H1 (cell line): ENCODE measurements around the gene TGM1. TPM values are rescaled to one million over a fixed set of nuclear protein-coding genes. Genes with fewer than 3 reads are reported as not detected.

Experiments
- CTCF ChIA-PET: fragments of 300-600 bp; sonication (Branson Sonifier 250); formaldehyde crosslinking; loops from one replicate; lab custom pipeline; 2021; ENCODE audit not compliant: partially characterized antibody; lab: Charles Lee
- POLR2A ChIA-PET: fragments of 300-600 bp; sonication (Branson Sonifier 250); formaldehyde crosslinking; loops from one replicate; lab custom pipeline; 2021; ENCODE audit warnings: inconsistent platforms; ENCODE audit not compliant: partially characterized antibody; lab: Charles Lee
- DNase-seq, 2 experiments: peaks; one replicate each; pipeline versions ENCODE4 v3.0.0 to v3.0.0-alpha.2; 2010 to 2022; ENCODE audit warnings: low spot score in 2 of 2, low read depth in 1 of 2, mixed read lengths in 1 of 2
- FAIRE-seq: peaks from 2 replicates; lab custom pipeline; 2011; peaks lifted over from hg19 to GRCh38; lab: Jason Lieb, UNC
- H2AFZ ChIP-seq: 2 replicates; pipeline ENCODE4 v1.8.1; 2012; ENCODE audit warnings: low read length, inconsistent platforms
- H2AK5ac ChIP-seq: 2 replicates; pipeline ENCODE4 v1.6.1; 2013; ENCODE audit warnings: low read depth, low read length
- H2BK120ac ChIP-seq: replicated peaks from 2 replicates; pipeline ENCODE3; 2013; ENCODE audit warnings: low read depth, low read length, inconsistent platforms
- H2BK12ac ChIP-seq: 2 replicates; pipeline ENCODE4 v1.6.1; 2013; ENCODE audit warnings: low read depth, low read length
- H2BK15ac ChIP-seq: 2 replicates; pipeline ENCODE4 v1.6.1; 2013; ENCODE audit warnings: low read length
- H2BK20ac ChIP-seq: 2 replicates; pipeline ENCODE4 v1.6.1; 2013; ENCODE audit warnings: low read length
- H2BK5ac ChIP-seq: 2 replicates; pipeline ENCODE4 v1.6.1; 2013; ENCODE audit warnings: low read depth, low read length
- H3K14ac ChIP-seq: 2 replicates; pipeline ENCODE4 v1.6.1; 2013; ENCODE audit warnings: inconsistent platforms; ENCODE audit not compliant: insufficient read length
- H3K18ac ChIP-seq: 2 replicates; pipeline ENCODE4 v1.6.1; 2013; ENCODE audit warnings: low read length; ENCODE audit errors: extremely low read depth
- H3K23ac ChIP-seq: 2 replicates; pipeline ENCODE4 v1.6.1; 2013; ENCODE audit warnings: inconsistent platforms; ENCODE audit not compliant: insufficient read length
- H3K23me2 ChIP-seq: 2 replicates; pipeline ENCODE4 v1.6.1; 2013; ENCODE audit warnings: low read depth, low read length
- H3K27ac ChIP-seq: 2 replicates; pipeline ENCODE4 v1.6.1; 2011; ENCODE audit warnings: low read depth, low read length, inconsistent platforms
- H3K27me3 ChIP-seq, 4 experiments: replicated peaks in 1 of 4; 1 replicate in 1 of 4; 2 replicates in 3 of 4; pipeline versions ENCODE4 v1.6.1 to v1.8.1; 2011 to 2013; ENCODE audit warnings: low read length in 3 of 4, mild to moderate bottlenecking in 3 of 4, inconsistent platforms in 2 of 4, mixed read lengths in 2 of 4, moderate library complexity in 1 of 4; ENCODE audit not compliant: control insufficient read depth in 3 of 4, insufficient read depth in 3 of 4; ENCODE audit errors: extremely low read depth in 1 of 4
- H3K36me3 ChIP-seq, 4 experiments: 2 replicates each; pipeline versions ENCODE4 v1.6.1 to v1.8.1; 2011 to 2013; ENCODE audit warnings: mild to moderate bottlenecking in 4 of 4, low read length in 3 of 4, moderate library complexity in 2 of 4, control low read depth in 1 of 4, inconsistent platforms in 1 of 4; ENCODE audit not compliant: insufficient read depth in 4 of 4, control insufficient read depth in 2 of 4
- H3K4ac ChIP-seq: replicated peaks from 2 replicates; pipeline ENCODE3; 2013; ENCODE audit warnings: low read length, low read depth, mixed read lengths, inconsistent platforms; ENCODE audit not compliant: insufficient read length
- H3K4me1 ChIP-seq, 4 experiments: replicated peaks in 1 of 4; 1 replicate in 1 of 4; 2 replicates in 3 of 4; pipeline versions ENCODE4 v1.6.1 to v1.8.1; 2011 to 2013; ENCODE audit warnings: low read length in 3 of 4, inconsistent platforms in 2 of 4, mixed read lengths in 1 of 4; ENCODE audit not compliant: insufficient read depth in 4 of 4, control insufficient read depth in 3 of 4
- H3K4me2 ChIP-seq, 2 experiments: 2 replicates each; pipeline versions ENCODE4 v1.6.1 to v1.8.1; 2011 to 2013; ENCODE audit warnings: low read depth in 2 of 2, low read length in 2 of 2, control low read depth in 1 of 2, inconsistent platforms in 1 of 2, mild to moderate bottlenecking in 1 of 2; ENCODE audit not compliant: insufficient read depth in 1 of 2
- H3K4me3 ChIP-seq, 4 experiments: fragments of 200-600, 300-600 bp in 1 of 4; sonication (generic), shearing (Covaris generic), sonication (Bioruptor Twin) in 1 of 4; 2 replicates each; pipeline versions ENCODE4 v1.5.1 to v1.8.1; 2011 to 2016; ENCODE audit warnings: low read length in 4 of 4, low read depth in 3 of 4, control low read depth in 2 of 4, inconsistent platforms in 2 of 4, mild to moderate bottlenecking in 2 of 4, mixed read lengths in 1 of 4, moderate library complexity in 1 of 4; ENCODE audit not compliant: insufficient read depth in 2 of 4; ENCODE audit errors: extremely low read depth in 1 of 4
- H3K56ac ChIP-seq: replicated peaks from 2 replicates; pipeline ENCODE3; 2013; ENCODE audit warnings: low read depth, mild to moderate bottlenecking, mixed read lengths, low read length, inconsistent platforms; ENCODE audit not compliant: insufficient read length
- H3K79me1 ChIP-seq: 2 replicates; pipeline ENCODE4 v1.6.1; 2013; ENCODE audit warnings: low read depth, low read length, control low read depth
- H3K79me2 ChIP-seq, 2 experiments: 2 replicates each; pipeline versions ENCODE4 v1.6.1 to v1.8.1; 2012 to 2013; ENCODE audit warnings: low read length in 2 of 2, mild to moderate bottlenecking in 2 of 2, inconsistent platforms in 1 of 2; ENCODE audit not compliant: insufficient read depth in 2 of 2, control insufficient read depth in 1 of 2
- H3K9ac ChIP-seq, 4 experiments: replicated peaks in 1 of 4; 1 replicate in 1 of 4; 2 replicates in 3 of 4; pipeline versions ENCODE4 v1.6.1 to v1.8.1; 2011 to 2013; ENCODE audit warnings: low read depth in 3 of 4, low read length in 3 of 4, control low read depth in 2 of 4, mild to moderate bottlenecking in 2 of 4, moderate library complexity in 2 of 4, inconsistent platforms in 1 of 4; ENCODE audit errors: extremely low read depth in 1 of 4
- H3K9me3 ChIP-seq, 2 experiments: 2 replicates each; pipeline versions ENCODE4 v1.6.1 to v1.8.1; 2012 to 2013; ENCODE audit warnings: mild to moderate bottlenecking in 2 of 2, moderate library complexity in 2 of 2, control low read depth in 1 of 2, inconsistent platforms in 1 of 2, low read depth in 1 of 2, low read length in 1 of 2, mixed read lengths in 1 of 2; ENCODE audit not compliant: insufficient read depth in 2 of 2
- H4K20me1 ChIP-seq, 2 experiments: replicated peaks in 1 of 2; 2 replicates each; pipeline versions ENCODE3 to v1.8.1; 2011 to 2013; ENCODE audit warnings: inconsistent platforms in 2 of 2, low read length in 2 of 2, mild to moderate bottlenecking in 1 of 2; ENCODE audit not compliant: insufficient read depth in 2 of 2, control insufficient read depth in 1 of 2
- H4K5ac ChIP-seq: 2 replicates; pipeline ENCODE4 v1.6.1; 2013; ENCODE audit warnings: low read length, low read depth, mixed read lengths, inconsistent platforms; ENCODE audit not compliant: insufficient read length
- H4K8ac ChIP-seq: 2 replicates; pipeline ENCODE4 v1.8.0; 2013; ENCODE audit warnings: mild to moderate bottlenecking, moderate library complexity, low read length, inconsistent platforms; ENCODE audit not compliant: insufficient read depth; ENCODE audit errors: extremely low read depth
- H4K91ac ChIP-seq: replicated peaks from 2 replicates; pipeline ENCODE3; 2013; ENCODE audit warnings: low read length, mixed read lengths, inconsistent platforms; ENCODE audit not compliant: insufficient read length
- HDAC6 ChIP-seq: IDR thresholded peaks from one replicate; pipeline ENCODE4 v1.7.1; 2012; ENCODE audit warnings: low read depth, mild to moderate bottlenecking, inconsistent platforms, low read length, moderate library complexity
- JUND ChIP-seq: IDR thresholded peaks from 2 replicates; pipeline ENCODE4 v1.6.1; 2011; ENCODE audit warnings: mild to moderate bottlenecking, improper control_type of control experiment, low read length
- NANOG ChIP-seq: IDR thresholded peaks from 2 replicates; pipeline ENCODE4 v1.6.1; 2011; ENCODE audit warnings: low read length, low read depth, mild to moderate bottlenecking, inconsistent platforms; ENCODE audit not compliant: insufficient read depth, poor library complexity, severe bottlenecking
- POU5F1 ChIP-seq: IDR thresholded peaks from 2 replicates; pipeline ENCODE4 v1.6.1; 2011; ENCODE audit warnings: low read depth, mild to moderate bottlenecking, low read length, moderate library complexity
- RNF2 ChIP-seq: fragments of 200-900, 300-1000 bp; sonication (generic); IDR thresholded peaks from 2 replicates; pipeline ENCODE4 v1.7.1; 2016; ENCODE audit warnings: borderline replicate concordance, low read depth, mild to moderate bottlenecking, antibody characterized with exemption, low read length; ENCODE audit not compliant: poor library complexity, severe bottlenecking; ENCODE audit errors: missing control alignments
- SP4 ChIP-seq: IDR thresholded peaks from 2 replicates; pipeline ENCODE4 v1.6.1; 2012; ENCODE audit warnings: low read length, inconsistent platforms
- TEAD4 ChIP-seq: IDR thresholded peaks from 2 replicates; pipeline ENCODE4 v1.6.1; 2012; ENCODE audit warnings: low read depth, low read length, inconsistent platforms, mixed read lengths
- YY1 ChIP-seq: IDR thresholded peaks from 2 replicates; pipeline ENCODE4 v1.6.1; 2011; ENCODE audit warnings: low read depth, mild to moderate bottlenecking, low read length
- WGBS, 2 experiments: shearing (Covaris generic) in 1 of 2; methylation state at CpG; one replicate each; pipeline versions ENCODE4 v1.1.6 to v1.1.7; 2013 to 2015; ENCODE audit warnings: low lambda C conversion rate in 2 of 2, mixed read lengths in 2 of 2, inconsistent platforms in 1 of 2, low coverage in 1 of 2, missing lambda C conversion rate in 1 of 2; ENCODE audit not compliant: insufficient replicate concordance in 2 of 2, insufficient coverage in 1 of 2, insufficient read length in 1 of 2; ENCODE audit errors: extremely low coverage in 1 of 2, missing lambda C conversion rate in 1 of 2; 5-methylcytosine and 5-hydroxymethylcytosine counted together
- polyA plus RNA-seq, 7 experiments: library from polyadenylated mRNA; depleted of rRNA in 3 of 7; stranded (reverse) in 5 of 7; unstranded in 2 of 7; fragments of >200 nt in 5 of 7; fragments of 200-250 nt in 2 of 7; gene quantifications; 1 replicate in 5 of 7; 2 replicates in 1 of 7; 4 replicates in 1 of 7; pipeline versions ENCODE4 v1.2.1 to v1.2.3, GENCODE V29; 2011 to 2013; ENCODE audit warnings: missing spikeins in 2 of 7, mixed read lengths in 2 of 7
- total RNA-seq: library from RNA; stranded (reverse); fragmentation: NEBNext Ultra II Directional; extraction: Animal tissue kit (Norgen Biotek cat#: 25700); gene quantifications from 2 replicates; pipeline ENCODE4 v1.2.1, GENCODE V29; 2021
- TF ChIP-seq, protein P1 (sequence below): IDR thresholded peaks from 2 replicates; pipeline ENCODE4 v1.6.1; 2011; ENCODE audit warnings: low read length, improper control_type of control experiment
- TF ChIP-seq, protein P2 (sequence below): IDR thresholded peaks from 2 replicates; pipeline ENCODE4 v1.6.1; 2012; ENCODE audit warnings: low read length, inconsistent platforms

The TGM1 gene
- total and polyA plus RNA-seq, 2 of the 8 experiments (the other 6 are each of a cell fraction or from before 2014, with no cell fraction given): 1.8 to 2.2 TPM

DNA sequence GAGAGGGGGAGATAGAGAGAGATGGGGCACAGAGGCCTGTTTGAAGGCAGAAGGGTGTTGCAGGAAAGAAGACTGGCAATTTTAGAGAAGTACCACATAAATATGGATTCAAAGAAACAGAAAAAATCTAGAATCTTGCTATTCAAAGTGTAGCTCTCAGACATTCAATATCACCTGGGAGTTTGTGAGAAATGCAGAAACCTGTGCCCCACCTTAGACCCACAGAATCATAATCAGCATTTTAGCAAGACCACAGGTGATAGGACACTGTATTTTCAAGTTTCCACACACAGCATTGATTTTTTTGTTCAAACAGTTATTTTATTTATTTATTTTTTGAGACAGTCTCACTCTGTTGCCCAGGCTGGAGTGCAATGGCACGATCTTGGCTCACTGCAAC, 34.1 kb downstream of the TGM1 start:
- Histone ChIP-seq H2AK5ac (no peak overlapping the region), H3K23ac (no peak overlapping the region), H3K36me3 (peaks cover 0 to 8% (median 0%) of the 10 kb centered on the region in 4 experiments; a peak in 1 of 8 replicates), H2BK20ac (no peak overlapping the region), H4K8ac (no peak overlapping the region), H2BK12ac (no peak overlapping the region), H3K27ac (no peak overlapping the region), H3K14ac (no peak overlapping the region), H3K9ac (no peak overlapping the region), H3K4me3 (no peak overlapping the region), H3K79me1 (no peaks in the 10 kb centered on the region; the same call in 1 of the 2 replicates), H2BK5ac (no peak overlapping the region), H3K79me2 (peaks cover 3 to 70% of the 10 kb centered on the region in 2 experiments; a peak in 2 of 4 replicates), H2BK15ac (no peak overlapping the region), H3K9me3 (no peaks in the 10 kb centered on the region), H3K4me1 (peaks cover 2 to 14% (median 4%) of the 10 kb centered on the region in 4 experiments; a peak in 5 of 7 replicates), H4K91ac (no peak overlapping the region), H4K5ac (no peak overlapping the region), H3K18ac (no peak overlapping the region), H3K56ac (no peak overlapping the region), H4K20me1 (peaks cover 2% of the 10 kb centered on the region in 2 experiments), H3K27me3 (no peaks in the 10 kb centered on the region), H3K23me2 (peaks cover 11% of the 10 kb centered on the region), H2BK120ac (no peak overlapping the region), H2AFZ (no peak overlapping the region), H3K4ac (no peak overlapping the region), H3K4me2 (no peak overlapping the region)
- FAIRE-seq: no peak
- POLR2A ChIA-PET: interaction anchor here (0.9 to 2.0 kb wide), 5 partner anchors 13 to 50 kb away, joined by 3 to 8 read pairs (median 4); partner anchors contain the start of genes CHMP4A and MDP1
- WGBS, 2 experiments: 33% methylated on average over 1 of the region's 1 CpG; no CpG with 5 or more reads in 1 of the 2 experiments
- CTCF ChIA-PET: interaction anchor here (0.6 to 2.7 kb wide), 7 partner anchors 12 to 171 kb away, joined by 3 to 17 read pairs (median 4); partner anchors contain the start of genes MDP1 and TINF2
- no peak for DNase-seq
- no peak for TF ChIP-seq SP4
- TF ChIP-seq RNF2: no peak
- TF ChIP-seq JUND: no peak
- TF ChIP-seq, protein P1, sequence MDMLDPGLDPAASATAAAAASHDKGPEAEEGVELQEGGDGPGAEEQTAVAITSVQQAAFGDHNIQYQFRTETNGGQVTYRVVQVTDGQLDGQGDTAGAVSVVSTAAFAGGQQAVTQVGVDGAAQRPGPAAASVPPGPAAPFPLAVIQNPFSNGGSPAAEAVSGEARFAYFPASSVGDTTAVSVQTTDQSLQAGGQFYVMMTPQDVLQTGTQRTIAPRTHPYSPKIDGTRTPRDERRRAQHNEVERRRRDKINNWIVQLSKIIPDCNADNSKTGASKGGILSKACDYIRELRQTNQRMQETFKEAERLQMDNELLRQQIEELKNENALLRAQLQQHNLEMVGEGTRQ: no peak
- TF ChIP-seq POU5F1: no peak
- TF ChIP-seq, protein P2, sequence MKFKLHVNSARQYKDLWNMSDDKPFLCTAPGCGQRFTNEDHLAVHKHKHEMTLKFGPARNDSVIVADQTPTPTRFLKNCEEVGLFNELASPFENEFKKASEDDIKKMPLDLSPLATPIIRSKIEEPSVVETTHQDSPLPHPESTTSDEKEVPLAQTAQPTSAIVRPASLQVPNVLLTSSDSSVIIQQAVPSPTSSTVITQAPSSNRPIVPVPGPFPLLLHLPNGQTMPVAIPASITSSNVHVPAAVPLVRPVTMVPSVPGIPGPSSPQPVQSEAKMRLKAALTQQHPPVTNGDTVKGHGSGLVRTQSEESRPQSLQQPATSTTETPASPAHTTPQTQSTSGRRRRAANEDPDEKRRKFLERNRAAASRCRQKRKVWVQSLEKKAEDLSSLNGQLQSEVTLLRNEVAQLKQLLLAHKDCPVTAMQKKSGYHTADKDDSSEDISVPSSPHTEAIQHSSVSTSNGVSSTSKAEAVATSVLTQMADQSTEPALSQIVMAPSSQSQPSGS: no peak
- no peak for TF ChIP-seq NANOG
- no peak for TF ChIP-seq HDAC6
- no peak for TF ChIP-seq TEAD4
- no peak for TF ChIP-seq YY1
